ENCODE measurements around the gene KLRB1.
"Not testable (repeated sequence)": the region's sequence is repeated elsewhere in the genome, so short reads cannot be mapped to it uniquely, and the experiment has no call there.

The KLRB1 gene

DNA sequence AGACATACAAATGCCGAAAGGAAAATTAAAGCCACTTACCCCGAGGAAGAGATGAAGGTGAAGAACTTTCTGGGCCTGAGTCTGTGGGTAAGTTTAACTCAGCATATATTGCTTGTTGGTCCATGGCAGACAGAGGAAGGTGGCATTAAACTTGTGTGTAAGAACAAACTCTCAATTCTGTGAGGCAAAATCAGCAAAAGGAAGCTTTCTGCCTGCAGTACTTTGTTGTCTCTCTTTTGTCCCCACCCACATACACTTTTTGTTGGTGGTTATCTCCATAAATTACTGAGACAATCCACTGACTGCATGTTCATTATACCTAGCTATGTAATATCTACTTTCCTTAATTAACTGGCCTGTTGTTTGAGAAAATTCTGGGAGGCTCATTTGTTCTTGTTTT is at the start of gene KLRB1:
Gene KLRB1, minus strand, starts transcription at position 201 of the 400 bp plus-strand sequence. Its CDS starts 77 bp downstream, at position 124.
- DNase-seq (ENCODE audit: extremely low read depth in 1 of 2, low read depth in 1 of 2), result no peak

- DNase-seq (ENCODE audit: extremely low read depth in 1 of 2, low read depth in 1 of 2), result no peak
Measured at GRCh38 chr12:9651265-9651729, 43.6 kb upstream of the KLRB1 start.

- DNase-seq (ENCODE audit: extremely low read depth in 1 of 2, low read depth in 1 of 2), result no peak
Measured at GRCh38 chr12:9650151-9650576, 42.4 kb upstream of the KLRB1 start.

GRCh38 chr12:9649532-9649940 is 41.8 kb upstream of the KLRB1 start:
- DNase-seq (ENCODE audit: extremely low read depth in 1 of 2, low read depth in 1 of 2), result no peak

GRCh38 chr12:9648701-9649531 is 41.2 kb upstream of the KLRB1 start:
- no peak for DNase-seq (ENCODE audit: extremely low read depth in 1 of 2, low read depth in 1 of 2)

- peak; percentile 73 to 82 for DNase-seq (ENCODE audit: extremely low read depth in 1 of 2, low read depth in 1 of 2)
Measured at GRCh38 chr12:9647825-9648700, 40.3 kb upstream of the KLRB1 start.

GRCh38 chr12:9646794-9647781 is 39.4 kb upstream of the KLRB1 start:
- DNase-seq (ENCODE audit: extremely low read depth in 1 of 2, low read depth in 1 of 2), result no peak

GRCh38 chr12:9644985-9645551 is 37.4 kb upstream of the KLRB1 start:
- DNase-seq (ENCODE audit: extremely low read depth in 1 of 2, low read depth in 1 of 2), result not testable (repeated sequence)

GRCh38 chr12:9643266-9643660 is 35.5 kb upstream of the KLRB1 start:
- DNase-seq (ENCODE audit: extremely low read depth in 1 of 2, low read depth in 1 of 2), result no peak

GRCh38 chr12:9642606-9643265 is 35.0 kb upstream of the KLRB1 start:
- no peak for DNase-seq (ENCODE audit: extremely low read depth in 1 of 2, low read depth in 1 of 2)

GRCh38 chr12:9640024-9640423 is 32.3 kb upstream of the KLRB1 start:
- DNase-seq (ENCODE audit: extremely low read depth in 1 of 2, low read depth in 1 of 2), result no peak

DNA sequence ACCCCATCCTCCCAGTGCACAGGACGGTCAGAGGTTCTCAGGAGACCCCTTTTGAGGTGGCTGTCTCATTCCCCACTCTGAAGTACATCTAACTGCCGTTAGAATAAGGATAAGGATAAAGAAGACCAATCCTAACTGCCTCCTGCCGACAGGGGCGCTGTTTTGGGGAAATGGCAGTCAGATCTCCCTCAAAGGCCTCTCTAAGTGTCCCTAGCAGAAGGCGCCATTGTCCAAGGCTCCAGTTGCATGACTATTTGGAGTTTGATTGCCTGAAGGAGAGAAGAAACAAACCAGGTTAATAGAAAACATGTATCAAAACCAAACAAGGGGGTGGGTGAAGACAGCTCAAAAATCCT is 29.1 kb upstream of the KLRB1 start:
- DNase-seq (ENCODE audit: extremely low read depth in 1 of 2, low read depth in 1 of 2), result no peak

DNA sequence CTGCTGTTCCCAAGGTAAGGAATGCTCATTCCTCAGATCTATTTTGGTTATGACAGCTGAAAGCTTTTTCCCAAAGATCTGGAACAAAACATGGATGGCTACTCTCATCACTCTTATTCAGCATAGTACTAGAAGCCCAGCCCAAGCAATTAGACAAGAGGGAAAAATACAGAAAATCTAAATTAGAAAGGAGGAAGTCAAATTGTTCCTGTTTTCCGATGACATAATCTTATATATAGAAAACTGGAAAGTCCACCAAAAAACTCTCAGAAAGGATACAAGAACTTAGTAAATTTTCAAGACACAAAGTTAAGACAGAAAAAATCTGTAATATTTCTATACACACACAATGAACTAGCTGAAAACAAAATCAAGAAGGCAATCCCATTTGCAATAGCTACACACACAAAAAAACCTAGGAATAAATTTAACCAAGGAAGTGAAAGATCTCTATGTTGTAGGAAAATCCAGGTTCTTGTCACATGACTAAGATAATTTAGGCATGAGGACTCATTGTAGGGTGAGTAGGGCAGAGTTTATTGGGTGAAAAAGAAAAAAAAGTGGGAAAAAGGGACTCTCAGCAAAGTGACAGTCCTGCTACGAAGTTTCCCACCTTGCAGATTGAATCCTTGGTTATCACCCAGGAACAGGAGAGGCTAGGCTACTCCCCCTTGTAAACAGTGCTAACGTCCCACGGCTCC is 28.6 kb upstream of the KLRB1 start:
- no peak for DNase-seq (ENCODE audit: extremely low read depth in 1 of 2, low read depth in 1 of 2)

DNA sequence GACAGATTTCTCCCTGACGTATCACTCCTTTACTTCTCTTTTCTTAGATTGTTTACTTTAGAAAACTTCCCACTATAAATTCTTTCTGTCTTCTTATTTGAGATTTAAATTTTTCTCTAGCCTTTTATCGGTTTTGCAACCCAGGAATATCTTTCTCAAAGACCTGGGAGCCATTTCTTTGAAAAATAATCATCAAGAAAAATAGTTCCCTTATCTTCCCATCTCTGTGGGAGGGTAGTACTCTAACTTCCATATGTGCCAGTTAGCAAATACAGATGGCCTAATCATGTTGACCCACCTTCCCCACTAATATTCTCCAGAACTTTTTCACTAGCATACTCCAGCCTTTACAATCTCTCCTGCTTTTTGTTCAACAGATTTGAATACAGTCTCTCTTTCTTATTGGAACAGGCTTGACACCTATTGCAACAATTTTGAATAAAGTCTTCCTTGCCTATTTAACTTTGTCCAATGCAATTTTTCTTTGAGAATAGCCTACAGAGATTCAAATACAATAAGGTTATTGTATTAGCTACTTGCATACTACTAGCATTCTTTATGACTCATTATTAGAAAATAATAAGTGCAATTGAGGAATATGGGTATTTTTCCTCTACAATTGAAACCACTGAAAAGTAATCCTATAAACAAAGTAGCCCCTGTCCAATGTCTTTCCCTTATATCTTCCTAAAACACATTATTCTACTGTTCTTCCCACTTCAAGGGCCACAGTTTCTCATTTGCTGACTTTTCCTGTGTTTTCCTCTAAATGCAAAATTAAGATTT is 27.4 kb upstream of the KLRB1 start:
- no peak for DNase-seq (ENCODE audit: extremely low read depth in 1 of 2, low read depth in 1 of 2)

DNA sequence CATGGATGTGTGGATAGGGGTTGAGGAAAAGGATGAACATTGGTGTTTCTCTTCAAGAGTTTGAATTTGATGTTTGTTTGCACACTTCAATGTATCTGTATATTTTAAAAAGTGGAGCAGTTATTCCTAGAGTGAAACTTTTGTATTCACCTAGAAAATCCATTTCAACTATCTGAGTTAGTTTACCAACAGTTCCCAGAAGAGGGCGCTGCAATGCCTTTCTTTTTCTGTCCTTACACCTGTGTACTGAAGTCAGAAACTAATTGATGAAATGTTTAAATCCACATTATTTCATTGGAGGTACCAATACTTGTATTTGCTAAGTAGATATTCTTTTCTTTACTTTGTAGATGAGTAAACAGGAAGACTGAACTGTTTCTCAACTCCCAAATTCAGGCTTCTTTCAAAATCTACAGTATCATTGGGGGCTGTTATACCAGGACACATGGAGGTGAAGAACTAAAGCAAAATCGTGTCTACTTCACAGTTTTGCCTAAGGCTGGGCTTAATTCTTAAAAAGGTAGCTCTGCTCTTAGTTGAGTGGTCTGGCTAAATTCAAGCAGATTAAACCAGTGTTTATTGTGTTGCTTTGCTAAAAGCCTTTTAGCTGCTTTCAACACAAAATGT is 26.6 kb upstream of the KLRB1 start:
- DNase-seq (ENCODE audit: extremely low read depth in 1 of 2, low read depth in 1 of 2), result peak; percentile 63 to 64

DNA sequence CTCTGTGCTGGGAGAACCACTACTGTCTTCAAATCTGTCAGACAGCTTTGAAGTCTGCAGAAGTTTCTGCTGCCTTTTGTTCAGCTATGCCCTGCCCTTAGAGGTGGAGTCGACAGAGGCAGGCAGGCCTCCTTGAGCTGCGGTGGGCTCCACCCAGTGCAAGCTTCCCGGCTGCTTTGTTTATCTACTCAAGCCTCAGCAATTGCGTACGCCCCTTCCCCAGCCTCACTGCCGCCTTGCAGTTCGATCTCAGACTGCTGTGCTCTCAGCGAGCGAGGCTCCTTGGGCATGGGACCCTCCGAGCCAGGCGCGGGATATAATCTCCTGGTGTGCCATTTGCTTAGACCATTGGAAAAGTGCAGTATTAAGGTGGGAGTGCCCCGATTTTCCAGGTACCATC is 25.1 kb upstream of the KLRB1 start:
- no peak for DNase-seq (ENCODE audit: extremely low read depth in 1 of 2, low read depth in 1 of 2)

DNA sequence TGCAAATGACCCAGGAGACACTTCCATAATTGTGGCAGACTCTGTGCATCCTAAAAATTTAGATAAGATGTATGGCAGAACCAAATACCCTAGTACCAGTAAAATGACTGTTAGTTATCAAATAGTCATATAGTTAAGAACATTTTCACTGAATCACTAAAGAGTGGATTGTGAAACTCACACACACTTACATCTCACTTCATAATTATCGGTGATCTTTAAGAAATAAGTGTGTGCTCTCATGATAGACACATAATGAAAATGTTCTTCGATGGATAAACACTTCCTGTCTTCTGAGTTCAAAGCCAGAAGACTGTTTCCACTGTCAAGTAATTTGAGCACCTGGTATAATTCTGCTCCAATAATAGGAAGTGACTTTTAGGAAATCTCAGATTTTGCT is 19.1 kb upstream of the KLRB1 start:
- DNase-seq (ENCODE audit: extremely low read depth in 1 of 2, low read depth in 1 of 2), result no peak

GRCh38 chr12:9626291-9626690 is 18.6 kb upstream of the KLRB1 start:
- DNase-seq (ENCODE audit: extremely low read depth in 1 of 2, low read depth in 1 of 2), result no peak
